Activated naive CD8-positive, alpha-beta T cell treated with anti-CD3 and anti-CD28 coated beads, Interleukin-2, amount 10 ng/mL, durations not matched to agents 7 days and 5 days (primary cell): ENCODE measurements around the gene DCC. TPM values are rescaled to one million over a fixed set of nuclear protein-coding genes. Genes with fewer than 3 reads are reported as not detected.

Experiments
- ATAC-seq: fragments of 150-1000 bp; cut with Tn5 transposase; one replicate; pipeline ENCODE4 v1.10.0; 2021; ENCODE audit warnings: low read depth, moderate library complexity
- POLR2A ChIA-PET: fragments of 350-600 bp; sonication (Branson Sonifier 250); formaldehyde crosslinking; loops from one replicate; lab custom pipeline; 2021; ENCODE audit warnings: antibody characterized with exemption; lab: Charles Lee
- DNase-seq: peaks from one replicate; pipeline ENCODE4 v3.0.0; 2021
- H3K27ac Mint-ChIP-seq: one replicate; pipeline ENCODE4 v1.8.0; 2022; ENCODE audit warnings: mild to moderate bottlenecking, mixed read lengths
- H3K27me3 Mint-ChIP-seq: one replicate; pipeline ENCODE4 v1.8.0; 2022; ENCODE audit warnings: mild to moderate bottlenecking, moderate library complexity, mixed read lengths
- H3K36me3 Mint-ChIP-seq: one replicate; pipeline ENCODE4 v1.8.0; 2021; ENCODE audit warnings: mild to moderate bottlenecking, mixed read lengths
- H3K4me1 Mint-ChIP-seq: one replicate; pipeline ENCODE4 v1.8.0; 2021; ENCODE audit warnings: mixed read lengths
- H3K4me3 Mint-ChIP-seq: one replicate; pipeline ENCODE4 v1.8.0; 2022; ENCODE audit warnings: mild to moderate bottlenecking, moderate library complexity, mixed read lengths
- H3K9me3 Mint-ChIP-seq: one replicate; pipeline ENCODE4 v1.8.0; 2021; ENCODE audit warnings: mixed read lengths
- total RNA-seq, 2 experiments: library from RNA; stranded (reverse); gene quantifications; one replicate each; pipeline ENCODE4 v1.2.3, GENCODE V29; 2021

DCC gene
- total RNA-seq, 2 experiments from 2014 or later, result not detected

GRCh38 chr18:52510139-52510538 lies 170.1 kb downstream of the DCC start:
- Mint-ChIP-seq H3K27me3 (no peaks in the 10 kb centered on the region), H3K9me3 (peaks cover 2% of the 10 kb centered on the region), H3K4me1 (no peaks in the 10 kb centered on the region), H3K36me3 (no peaks in the 10 kb centered on the region), H3K4me3 (no peak overlapping the region), H3K27ac (no peak overlapping the region)
- DNase-seq (no peak), ATAC-seq (no peak)
- POLR2A ChIA-PET, result no interaction called here

GRCh38 chr18:52518086-52518485 lies 178.1 kb downstream of the DCC start:
- Mint-ChIP-seq H3K36me3 (no peaks in the 10 kb centered on the region), H3K27me3 (no peaks in the 10 kb centered on the region), H3K4me1 (no peaks in the 10 kb centered on the region), H3K9me3 (no peaks in the 10 kb centered on the region), H3K4me3 (no peak overlapping the region), H3K27ac (no peak overlapping the region)
- no peak for DNase-seq
- no peak for ATAC-seq
- POLR2A ChIA-PET, result no interaction called here

GRCh38 chr18:52519021-52519420 lies 179.0 kb downstream of the DCC start:
- POLR2A ChIA-PET, result no interaction called here
- Mint-ChIP-seq H3K27me3 (no peaks in the 10 kb centered on the region), H3K4me3 (no peak overlapping the region), H3K27ac (no peak overlapping the region), H3K9me3 (no peaks in the 10 kb centered on the region), H3K36me3 (no peaks in the 10 kb centered on the region), H3K4me1 (no peaks in the 10 kb centered on the region)
- DNase-seq (no peak), ATAC-seq (no peak)

- DNase-seq (no peak), ATAC-seq (no peak)
- Mint-ChIP-seq H3K4me3 (no peak overlapping the region), H3K27me3 (no peaks in the 10 kb centered on the region), H3K27ac (no peak overlapping the region), H3K9me3 (no peaks in the 10 kb centered on the region), H3K4me1 (no peaks in the 10 kb centered on the region), H3K36me3 (no peaks in the 10 kb centered on the region)
- POLR2A ChIA-PET, result no interaction called here
These were observed 183.6 kb downstream of the DCC start for GRCh38 chr18:52523566-52523965.

GRCh38 chr18:52531836-52532235 lies 191.8 kb downstream of the DCC start:
- no peak overlapping the region for H3K4me3 Mint-ChIP-seq
- POLR2A ChIA-PET, result no interaction called here
- no peak overlapping the region for H3K27ac Mint-ChIP-seq
- DNase-seq, result no peak
- no peak for ATAC-seq
- no peaks in the 10 kb centered on the region for H3K4me1 Mint-ChIP-seq
- H3K27me3 Mint-ChIP-seq, result no peaks in the 10 kb centered on the region
- H3K36me3 Mint-ChIP-seq, result no peaks in the 10 kb centered on the region
- no peaks in the 10 kb centered on the region for H3K9me3 Mint-ChIP-seq

- Mint-ChIP-seq H3K27ac (no peak overlapping the region), H3K36me3 (no peaks in the 10 kb centered on the region), H3K4me3 (no peak overlapping the region), H3K4me1 (no peaks in the 10 kb centered on the region), H3K27me3 (no peaks in the 10 kb centered on the region), H3K9me3 (no peaks in the 10 kb centered on the region)
- DNase-seq, result no peak
- POLR2A ChIA-PET, result no interaction called here
- ATAC-seq, result no peak
These were observed 196.0 kb downstream of the DCC start for GRCh38 chr18:52536039-52536438.

GRCh38 chr18:52537261-52537660 lies 197.3 kb downstream of the DCC start:
- Mint-ChIP-seq H3K36me3 (no peaks in the 10 kb centered on the region), H3K9me3 (no peaks in the 10 kb centered on the region), H3K27ac (no peak overlapping the region), H3K27me3 (no peaks in the 10 kb centered on the region), H3K4me1 (no peaks in the 10 kb centered on the region), H3K4me3 (no peak overlapping the region)
- POLR2A ChIA-PET, result no interaction called here
- DNase-seq (no peak), ATAC-seq (no peak)

GRCh38 chr18:52541056-52541455 lies 201.1 kb downstream of the DCC start:
- POLR2A ChIA-PET, result no interaction called here
- Mint-ChIP-seq H3K36me3 (no peaks in the 10 kb centered on the region), H3K4me3 (no peak overlapping the region), H3K4me1 (no peaks in the 10 kb centered on the region), H3K27ac (no peak overlapping the region), H3K27me3 (no peaks in the 10 kb centered on the region), H3K9me3 (no peaks in the 10 kb centered on the region)
- ATAC-seq, result no peak
- DNase-seq, result no peak

- no peaks in the 10 kb centered on the region for H3K4me1 Mint-ChIP-seq
- H3K27ac Mint-ChIP-seq, result no peak overlapping the region
- H3K9me3 Mint-ChIP-seq, result no peaks in the 10 kb centered on the region
- no peaks in the 10 kb centered on the region for H3K27me3 Mint-ChIP-seq
- no peaks in the 10 kb centered on the region for H3K36me3 Mint-ChIP-seq
- POLR2A ChIA-PET, result no interaction called here
- H3K4me3 Mint-ChIP-seq, result no peak overlapping the region
- ATAC-seq, result no peak
- no peak for DNase-seq
These were observed 204.1 kb downstream of the DCC start for GRCh38 chr18:52544086-52544485.

- POLR2A ChIA-PET, result no interaction called here
- H3K9me3 Mint-ChIP-seq, result no peaks in the 10 kb centered on the region
- no peaks in the 10 kb centered on the region for H3K27me3 Mint-ChIP-seq
- no peaks in the 10 kb centered on the region for H3K36me3 Mint-ChIP-seq
- no peaks in the 10 kb centered on the region for H3K4me1 Mint-ChIP-seq
- DNase-seq (no peak), ATAC-seq (no peak)
- H3K4me3 Mint-ChIP-seq, result no peak overlapping the region
- no peak overlapping the region for H3K27ac Mint-ChIP-seq
These were observed 206.8 kb downstream of the DCC start for GRCh38 chr18:52546686-52547346.

- ATAC-seq (no peak), DNase-seq (no peak)
- H3K4me3 Mint-ChIP-seq, result no peak overlapping the region
- no peaks in the 10 kb centered on the region for H3K4me1 Mint-ChIP-seq
- no peaks in the 10 kb centered on the region for H3K36me3 Mint-ChIP-seq
- no peaks in the 10 kb centered on the region for H3K9me3 Mint-ChIP-seq
- POLR2A ChIA-PET, result no interaction called here
- no peak overlapping the region for H3K27ac Mint-ChIP-seq
- no peaks in the 10 kb centered on the region for H3K27me3 Mint-ChIP-seq
These were observed 213.4 kb downstream of the DCC start for GRCh38 chr18:52553441-52553840.

GRCh38 chr18:52554180-52554579 lies 214.2 kb downstream of the DCC start:
- Mint-ChIP-seq H3K27me3 (no peaks in the 10 kb centered on the region), H3K9me3 (no peaks in the 10 kb centered on the region), H3K27ac (no peak overlapping the region), H3K4me3 (no peak overlapping the region), H3K4me1 (no peaks in the 10 kb centered on the region), H3K36me3 (no peaks in the 10 kb centered on the region)
- ATAC-seq (no peak), DNase-seq (no peak)
- POLR2A ChIA-PET, result no interaction called here

GRCh38 chr18:52567360-52567759 lies 227.4 kb downstream of the DCC start:
- no peaks in the 10 kb centered on the region for H3K27me3 Mint-ChIP-seq
- no peaks in the 10 kb centered on the region for H3K4me1 Mint-ChIP-seq
- POLR2A ChIA-PET, result no interaction called here
- H3K4me3 Mint-ChIP-seq, result no peak overlapping the region
- DNase-seq (no peak), ATAC-seq (no peak)
- no peak overlapping the region for H3K27ac Mint-ChIP-seq
- H3K36me3 Mint-ChIP-seq, result no peaks in the 10 kb centered on the region
- H3K9me3 Mint-ChIP-seq, result no peaks in the 10 kb centered on the region

GRCh38 chr18:52569492-52569891 lies 229.5 kb downstream of the DCC start:
- POLR2A ChIA-PET, result no interaction called here
- Mint-ChIP-seq H3K27me3 (no peaks in the 10 kb centered on the region), H3K27ac (no peak overlapping the region), H3K4me3 (no peak overlapping the region), H3K9me3 (no peaks in the 10 kb centered on the region), H3K36me3 (no peaks in the 10 kb centered on the region), H3K4me1 (no peaks in the 10 kb centered on the region)
- DNase-seq, result no peak
- ATAC-seq, result no peak

GRCh38 chr18:52570975-52571374 lies 231.0 kb downstream of the DCC start:
- Mint-ChIP-seq H3K4me3 (no peak overlapping the region), H3K36me3 (no peaks in the 10 kb centered on the region), H3K4me1 (no peaks in the 10 kb centered on the region), H3K27ac (no peak overlapping the region), H3K27me3 (no peaks in the 10 kb centered on the region), H3K9me3 (no peaks in the 10 kb centered on the region)
- DNase-seq (no peak), ATAC-seq (no peak)
- POLR2A ChIA-PET, result no interaction called here
